ENCODE data around the gene C3orf20.

DNA sequence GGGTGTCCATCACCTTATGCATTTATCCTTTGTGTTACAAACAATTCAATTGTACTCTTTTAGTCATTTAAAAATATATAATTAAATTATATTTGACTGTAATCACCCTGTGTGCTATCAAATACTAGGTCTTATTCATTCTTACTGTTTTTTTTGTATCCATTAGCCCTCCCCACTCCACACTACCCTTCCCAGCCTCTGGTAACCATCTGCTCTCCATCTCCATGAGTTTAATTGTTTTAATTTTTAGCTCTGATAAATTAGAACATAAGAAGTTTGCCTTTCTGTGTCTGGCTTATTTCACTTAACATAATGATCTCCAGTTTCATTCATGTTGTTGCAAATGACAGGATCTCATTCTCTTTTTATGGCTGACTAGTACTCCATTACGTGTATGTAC is 16.8 kb downstream of the C3orf20 start:
- TF ChIP-seq, protein P1, sequence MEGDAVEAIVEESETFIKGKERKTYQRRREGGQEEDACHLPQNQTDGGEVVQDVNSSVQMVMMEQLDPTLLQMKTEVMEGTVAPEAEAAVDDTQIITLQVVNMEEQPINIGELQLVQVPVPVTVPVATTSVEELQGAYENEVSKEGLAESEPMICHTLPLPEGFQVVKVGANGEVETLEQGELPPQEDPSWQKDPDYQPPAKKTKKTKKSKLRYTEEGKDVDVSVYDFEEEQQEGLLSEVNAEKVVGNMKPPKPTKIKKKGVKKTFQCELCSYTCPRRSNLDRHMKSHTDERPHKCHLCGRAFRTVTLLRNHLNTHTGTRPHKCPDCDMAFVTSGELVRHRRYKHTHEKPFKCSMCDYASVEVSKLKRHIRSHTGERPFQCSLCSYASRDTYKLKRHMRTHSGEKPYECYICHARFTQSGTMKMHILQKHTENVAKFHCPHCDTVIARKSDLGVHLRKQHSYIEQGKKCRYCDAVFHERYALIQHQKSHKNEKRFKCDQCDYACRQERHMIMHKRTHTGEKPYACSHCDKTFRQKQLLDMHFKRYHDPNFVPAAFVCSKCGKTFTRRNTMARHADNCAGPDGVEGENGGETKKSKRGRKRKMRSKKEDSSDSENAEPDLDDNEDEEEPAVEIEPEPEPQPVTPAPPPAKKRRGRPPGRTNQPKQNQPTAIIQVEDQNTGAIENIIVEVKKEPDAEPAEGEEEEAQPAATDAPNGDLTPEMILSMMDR (IDR thresholded peaks at IDR 0.05) = no peak
- no peak for TF ChIP-seq POLR2A (IDR thresholded peaks at IDR 0.05)
